ENCODE data around the gene CX3CR1.
A peak's percentile ranks its signal among the peaks of the same experiment; 100 is the strongest.

Gene CX3CR1

GRCh38 chr3:39262846-39263245, 17.0 kb downstream of the CX3CR1 start:
- H3K36me3 ChIP-seq (ENCODE audit: control insufficient read depth, low read length): no peaks in the 10 kb centered on the region
- H3K9me3 ChIP-seq (ENCODE audit: control insufficient read depth, insufficient read depth, low read length): no peaks in the 10 kb centered on the region
- no peak for TF ChIP-seq EZH2phosphoT487 (IDR thresholded peaks at IDR 0.05; ENCODE audit: borderline replicate concordance, low read length)
- no peak for TF ChIP-seq CTCF (IDR thresholded peaks at IDR 0.05; ENCODE audit: low read depth, low read length, poor library complexity, severe bottlenecking)
- no peaks in the 10 kb centered on the region for H3K9me2 ChIP-seq (replicated peaks; ENCODE audit: control insufficient read depth, low read length)
- H4K20me1 ChIP-seq (ENCODE audit: control insufficient read depth, insufficient read depth, low read depth, low read length): no peaks in the 10 kb centered on the region
- H3K4me1 ChIP-seq (ENCODE audit: control insufficient read depth, low read length): peaks cover 38% of the 10 kb centered on the region
- H3F3A ChIP-seq (ENCODE audit: control insufficient read depth, insufficient read depth): no peaks in the 10 kb centered on the region
- H3K27ac ChIP-seq (ENCODE audit: low read depth, low read length): no peak overlapping the region
- no peaks in the 10 kb centered on the region for H3K27me3 ChIP-seq (ENCODE audit: control insufficient read depth, low read length)
- H3K4me2 ChIP-seq (ENCODE audit: low read length): no peak overlapping the region
- H3K79me2 ChIP-seq (ENCODE audit: control insufficient read depth, low read length): no peaks in the 10 kb centered on the region
- no peak overlapping the region for H3K4me3 ChIP-seq (ENCODE audit: low read length)

GRCh38 chr3:39261726-39262125, 18.1 kb downstream of the CX3CR1 start:
- H3F3A ChIP-seq (ENCODE audit: control insufficient read depth, insufficient read depth): no peaks in the 10 kb centered on the region
- H3K27me3 ChIP-seq (ENCODE audit: control insufficient read depth, low read length): no peaks in the 10 kb centered on the region
- no peak overlapping the region for H3K4me3 ChIP-seq (ENCODE audit: low read length)
- H3K79me2 ChIP-seq (ENCODE audit: control insufficient read depth, low read length): no peaks in the 10 kb centered on the region
- H3K27ac ChIP-seq (ENCODE audit: low read depth, low read length): no peak overlapping the region
- H3K4me1 ChIP-seq (ENCODE audit: control insufficient read depth, low read length): peaks cover 46% of the 10 kb centered on the region
- no peaks in the 10 kb centered on the region for H4K20me1 ChIP-seq (ENCODE audit: control insufficient read depth, insufficient read depth, low read depth, low read length)
- no peaks in the 10 kb centered on the region for H3K36me3 ChIP-seq (ENCODE audit: control insufficient read depth, low read length)
- no peak overlapping the region for H3K4me2 ChIP-seq (ENCODE audit: low read length)
- no peaks in the 10 kb centered on the region for H3K9me3 ChIP-seq (ENCODE audit: control insufficient read depth, insufficient read depth, low read length)
- H3K9me2 ChIP-seq (replicated peaks; ENCODE audit: control insufficient read depth, low read length): no peaks in the 10 kb centered on the region
- no peak for TF ChIP-seq EZH2phosphoT487 (IDR thresholded peaks at IDR 0.05; ENCODE audit: borderline replicate concordance, low read length)
- TF ChIP-seq CTCF (IDR thresholded peaks at IDR 0.05; ENCODE audit: low read depth, low read length, poor library complexity, severe bottlenecking): no peak

DNA sequence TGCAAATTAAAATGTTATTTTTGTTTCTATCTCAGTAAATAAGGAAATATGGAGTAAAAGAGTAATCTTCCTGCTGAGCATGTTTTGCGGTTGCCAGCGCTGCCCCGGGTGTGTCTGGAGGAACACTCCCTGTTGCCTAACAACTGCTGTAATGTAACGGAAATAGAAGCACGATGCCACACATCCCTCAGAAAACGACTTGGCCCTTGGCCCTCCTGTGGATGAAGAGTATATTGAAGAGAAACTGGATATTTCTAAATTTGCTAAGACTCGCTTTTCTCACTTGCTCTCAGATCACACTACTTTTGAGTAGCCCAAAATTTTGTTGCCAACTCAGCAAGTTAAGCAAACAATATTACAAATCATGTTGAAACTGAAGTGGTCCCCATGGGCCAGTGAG, 18.9 kb downstream of the CX3CR1 start:
- Histone ChIP-seq H3K9me3 (ENCODE audit: control insufficient read depth, insufficient read depth, low read length) (no peaks in the 10 kb centered on the region), H3K79me2 (ENCODE audit: control insufficient read depth, low read length) (no peaks in the 10 kb centered on the region), H3K36me3 (ENCODE audit: control insufficient read depth, low read length) (no peaks in the 10 kb centered on the region), H3K9me2 (replicated peaks; ENCODE audit: control insufficient read depth, low read length) (no peaks in the 10 kb centered on the region), H3K4me2 (ENCODE audit: low read length) (peak overlapping the region; percentile 34; the same call in 1 of the 2 replicates), H3K27ac (ENCODE audit: low read depth, low read length) (no peak overlapping the region), H3F3A (ENCODE audit: control insufficient read depth, insufficient read depth) (peaks cover 2% of the 10 kb centered on the region; the same call in 1 of the 2 replicates), H4K20me1 (ENCODE audit: control insufficient read depth, insufficient read depth, low read depth, low read length) (no peaks in the 10 kb centered on the region), H3K27me3 (ENCODE audit: control insufficient read depth, low read length) (no peaks in the 10 kb centered on the region), H3K4me3 (ENCODE audit: low read length) (no peak overlapping the region), H3K4me1 (ENCODE audit: control insufficient read depth, low read length) (peaks cover 54% of the 10 kb centered on the region)
- TF ChIP-seq EZH2phosphoT487 (IDR thresholded peaks at IDR 0.05; ENCODE audit: borderline replicate concordance, low read length): no peak
- TF ChIP-seq CTCF (IDR thresholded peaks at IDR 0.05; ENCODE audit: low read depth, low read length, poor library complexity, severe bottlenecking): no peak
